H1 (cell line): ENCODE measurements around the gene MAGI2. TPM values are rescaled to one million over a fixed set of nuclear protein-coding genes. Genes with fewer than 3 reads are reported as not detected.

Experiments
- polyA plus RNA-seq, 7 experiments: library from polyadenylated mRNA; depleted of rRNA in 3 of 7; stranded (reverse) in 5 of 7; unstranded in 2 of 7; fragments of >200 nt in 5 of 7; fragments of 200-250 nt in 2 of 7; gene quantifications; 1 replicate in 5 of 7; 2 replicates in 1 of 7; 4 replicates in 1 of 7; pipeline versions ENCODE4 v1.2.1 to v1.2.3, GENCODE V29; 2011 to 2013; ENCODE audit warnings: missing spikeins in 2 of 7, mixed read lengths in 2 of 7
- total RNA-seq: library from RNA; stranded (reverse); fragmentation: NEBNext Ultra II Directional; extraction: Animal tissue kit (Norgen Biotek cat#: 25700); gene quantifications from 2 replicates; pipeline ENCODE4 v1.2.1, GENCODE V29; 2021
- TF ChIP-seq, protein P1 (sequence below): IDR thresholded peaks from 2 replicates; pipeline ENCODE4 v1.6.1; 2012; ENCODE audit warnings: inconsistent platforms

Gene MAGI2
- total and polyA plus RNA-seq, 2 of the 8 experiments (the other 6 are each of a cell fraction or from before 2014, with no cell fraction given) = 6.0 to 27.3 TPM

DNA sequence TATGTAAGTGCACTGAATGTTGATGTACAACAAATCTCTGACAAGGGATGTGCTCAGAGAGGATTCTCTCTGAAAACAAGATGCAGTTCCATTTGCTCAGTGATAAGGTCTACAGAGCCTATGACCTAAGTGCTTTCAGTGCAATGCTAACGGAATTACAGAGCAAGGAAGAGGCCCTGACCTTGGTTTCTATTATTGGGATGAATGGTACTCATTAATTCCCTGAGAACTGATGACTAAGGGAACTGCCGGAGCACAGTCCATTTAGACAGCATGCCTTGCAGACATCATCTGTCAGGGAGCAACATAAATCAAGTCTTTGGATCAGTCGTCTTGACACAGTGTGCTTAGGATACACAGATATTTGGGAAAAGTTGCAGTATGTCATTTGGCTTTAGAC, 1314.1 kb downstream of the MAGI2 start (continued):
- TF ChIP-seq, protein P1, sequence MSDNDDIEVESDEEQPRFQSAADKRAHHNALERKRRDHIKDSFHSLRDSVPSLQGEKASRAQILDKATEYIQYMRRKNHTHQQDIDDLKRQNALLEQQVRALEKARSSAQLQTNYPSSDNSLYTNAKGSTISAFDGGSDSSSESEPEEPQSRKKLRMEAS = no peak
- TF ChIP-seq, all 59 proteins: peak for 0
